Left renal cortex interstitium (tissue), 4 donors: ENCODE data around the gene ARHGAP18. TPM values are rescaled to one million over a fixed set of nuclear protein-coding genes. Genes with fewer than 3 reads are reported as not detected.

ENCODE experiments used
- DNase-seq, 4 donors: peaks; one replicate each; pipeline ENCODE4 v3.0.0-alpha.2; 2013; ENCODE audit warnings: low read depth in 4 of 4, low spot score in 2 of 4, missing footprints in 1 of 4
- polyA plus RNA-seq, 4 donors: library from polyadenylated mRNA; unstranded; fragments of 120-200 nt; gene quantifications; one replicate each; pipeline ENCODE4 v1.2.1, GENCODE V29; 2013; ENCODE audit not compliant: insufficient read length in 4 of 4

The ARHGAP18 gene
- polyA plus RNA-seq, 4 donors: 29.6 to 40.0 (median 36.0) TPM

DNA sequence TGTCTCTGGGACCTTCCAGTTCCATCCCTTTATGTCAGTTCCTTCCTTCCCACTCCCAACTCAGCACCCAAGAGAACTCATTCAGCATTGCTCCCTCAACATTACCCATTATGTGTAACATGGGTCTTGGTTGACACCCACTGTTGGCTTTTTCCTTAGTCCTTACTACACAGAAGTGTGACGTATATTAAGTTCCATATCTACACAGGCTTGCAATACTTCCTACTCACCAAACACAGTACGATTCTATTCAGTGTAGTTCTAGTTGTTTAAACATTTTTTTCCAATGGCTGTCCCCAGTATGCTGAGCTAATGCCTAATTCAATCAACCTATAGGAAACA lies 37.7 kb downstream of the ARHGAP18 start:
- no peak for DNase-seq

DNA sequence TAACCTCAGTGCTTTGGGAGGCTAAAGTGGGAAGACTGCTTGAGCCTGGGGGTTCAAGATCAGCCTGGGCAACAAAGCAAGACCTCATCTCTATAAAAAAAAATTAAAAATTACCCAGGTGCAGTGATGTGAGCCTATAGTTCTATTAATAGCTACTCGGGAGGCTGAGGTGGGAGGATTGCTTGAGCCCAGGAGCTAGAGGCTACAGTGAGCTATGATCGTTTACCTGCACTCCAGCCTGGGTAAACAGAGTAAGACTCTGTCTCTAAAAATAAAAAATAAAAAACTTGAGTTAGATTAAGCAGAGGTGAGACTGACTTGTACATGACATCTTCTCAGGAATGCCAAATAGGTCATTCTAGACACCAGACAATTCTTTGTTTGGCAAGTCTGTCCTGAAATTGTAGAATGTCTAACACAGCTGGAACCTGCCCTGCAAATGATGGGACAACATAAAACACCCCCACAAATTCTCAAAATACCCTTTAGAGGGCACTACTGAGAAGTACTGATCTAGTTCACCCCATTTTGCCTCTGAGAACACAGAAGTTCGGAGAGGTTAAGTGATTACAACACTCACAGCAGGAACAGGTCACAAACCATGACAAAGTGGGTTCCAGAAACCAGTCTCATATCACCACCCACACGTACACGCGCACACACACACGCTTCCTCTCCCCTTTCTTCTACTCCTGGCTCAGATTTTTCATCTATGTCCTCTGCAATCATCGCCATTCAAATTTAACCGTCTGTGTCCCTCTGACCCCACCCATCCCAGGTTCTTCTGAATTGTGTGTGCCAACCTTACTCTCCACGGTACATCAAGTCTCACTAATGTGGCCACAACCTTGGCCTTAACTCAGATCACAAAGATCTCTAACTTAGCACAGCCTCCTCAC lies 38.3 kb downstream of the ARHGAP18 start:
- DNase-seq: no peak

DNA sequence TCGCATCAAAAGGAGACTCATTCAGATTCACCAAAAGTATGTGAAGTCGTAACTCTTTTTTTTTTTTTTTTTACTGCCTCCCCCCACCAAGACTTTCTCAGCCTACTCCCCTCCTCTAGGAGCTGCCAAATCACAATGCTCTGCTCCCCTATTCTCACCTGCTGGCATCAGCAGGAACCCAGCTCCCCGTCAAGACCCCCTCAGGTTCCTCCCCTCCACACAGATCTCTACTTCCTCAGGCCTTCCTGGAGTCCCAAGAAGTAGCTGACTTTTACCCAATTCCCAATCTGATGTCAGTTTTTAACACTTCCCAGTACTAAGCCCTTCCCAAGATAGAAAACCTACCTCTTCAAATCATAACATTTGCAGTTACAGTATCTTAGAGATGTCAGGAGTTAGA lies 39.3 kb downstream of the ARHGAP18 start:
- no peak for DNase-seq

DNA sequence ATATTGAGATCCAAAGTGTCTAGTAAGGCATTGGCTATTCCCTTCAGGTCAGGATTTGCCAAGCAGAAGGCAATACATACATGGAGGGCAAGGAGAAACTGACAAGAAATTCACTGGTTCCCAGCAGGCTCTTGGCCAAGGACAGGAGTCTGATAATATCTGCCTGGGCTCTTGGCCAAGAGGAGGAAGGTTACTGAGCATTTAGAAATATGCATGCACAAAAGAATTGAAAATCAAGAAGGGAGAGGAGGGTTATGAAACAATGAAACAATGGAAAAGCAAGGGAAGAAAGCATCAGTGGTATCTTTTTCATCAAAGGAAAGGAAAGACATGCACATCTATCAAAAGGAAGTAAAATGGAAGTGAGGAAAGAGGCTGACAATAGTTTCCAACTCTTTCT lies 42.4 kb downstream of the ARHGAP18 start:
- no peak for DNase-seq

DNA sequence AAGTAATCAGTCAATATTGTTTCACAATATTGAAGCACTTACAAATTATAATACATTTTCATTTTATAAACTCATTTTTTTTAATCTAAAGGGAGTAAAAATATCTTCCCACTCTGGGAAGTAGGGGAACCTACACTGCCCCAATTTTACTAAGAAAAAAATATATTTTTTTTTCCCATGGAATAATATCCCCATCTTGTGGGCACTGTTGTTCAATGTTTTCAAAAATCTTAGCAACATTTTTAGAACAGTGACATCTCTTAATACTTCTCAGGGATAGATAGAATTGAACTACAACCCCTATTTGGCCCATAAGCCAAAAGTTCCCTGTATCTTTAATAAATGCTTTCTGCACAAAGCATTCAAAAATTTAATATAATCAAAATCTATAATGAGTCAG lies 42.9 kb downstream of the ARHGAP18 start:
- DNase-seq: no peak

DNA sequence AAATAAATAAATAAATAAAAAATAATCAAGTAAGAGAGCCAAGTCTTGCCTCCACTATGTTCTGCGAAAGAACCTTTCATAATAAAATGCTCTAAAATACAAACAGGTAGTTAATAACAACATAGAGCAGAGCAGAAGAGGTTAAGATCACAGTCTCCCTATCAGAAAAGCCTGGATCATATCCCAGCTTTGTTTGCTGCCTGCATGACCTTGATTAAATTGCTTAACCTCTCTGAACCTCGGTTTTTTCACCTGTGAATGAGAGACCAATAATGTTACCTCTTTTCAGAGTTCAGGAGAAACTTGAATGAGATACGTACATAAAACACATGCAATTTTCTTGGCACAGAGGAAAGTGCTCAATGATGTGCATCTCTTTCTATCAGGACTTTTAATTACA lies 44.4 kb downstream of the ARHGAP18 start:
- DNase-seq: no peak

DNA sequence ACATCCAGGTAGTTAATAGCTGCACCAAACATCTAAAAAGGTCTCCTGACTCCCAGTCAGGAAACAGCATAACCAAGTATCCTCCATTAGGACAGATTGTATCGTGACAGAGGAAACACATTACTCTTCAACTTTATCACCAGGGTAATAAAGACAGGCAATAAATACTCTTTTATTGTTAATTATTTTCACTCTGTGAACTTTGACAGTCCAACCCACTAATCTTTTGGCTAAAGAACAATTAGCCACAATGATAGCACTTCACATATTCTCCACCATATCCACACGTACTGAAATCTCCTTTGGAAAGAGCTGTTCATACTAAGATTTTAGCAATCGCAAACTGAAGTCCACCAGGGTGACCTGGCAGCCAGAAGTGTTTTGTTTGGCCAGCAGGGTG lies 46.4 kb downstream of the ARHGAP18 start:
- DNase-seq: no peak

DNA sequence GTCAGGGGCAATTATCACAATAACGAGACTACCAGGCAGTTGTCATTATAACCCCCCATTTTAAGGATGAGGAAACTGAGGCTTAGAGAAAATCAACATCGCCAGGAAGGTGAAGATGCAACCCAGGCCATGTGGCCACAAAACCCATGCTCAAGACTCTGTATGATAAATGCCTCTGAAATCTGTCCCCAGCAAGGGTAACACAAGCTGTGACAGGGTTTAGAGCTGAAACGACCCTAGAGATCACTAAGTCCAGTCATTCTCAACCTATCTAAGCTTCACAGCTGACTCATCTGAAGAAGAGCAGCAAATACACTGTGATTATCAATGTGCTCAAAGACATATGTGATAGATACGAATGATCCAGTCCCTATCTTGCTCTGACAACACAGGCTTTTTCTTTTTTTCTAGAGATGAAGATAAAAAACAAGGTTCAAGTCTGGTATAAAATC lies 47.0 kb downstream of the ARHGAP18 start:
- no peak for DNase-seq

DNA sequence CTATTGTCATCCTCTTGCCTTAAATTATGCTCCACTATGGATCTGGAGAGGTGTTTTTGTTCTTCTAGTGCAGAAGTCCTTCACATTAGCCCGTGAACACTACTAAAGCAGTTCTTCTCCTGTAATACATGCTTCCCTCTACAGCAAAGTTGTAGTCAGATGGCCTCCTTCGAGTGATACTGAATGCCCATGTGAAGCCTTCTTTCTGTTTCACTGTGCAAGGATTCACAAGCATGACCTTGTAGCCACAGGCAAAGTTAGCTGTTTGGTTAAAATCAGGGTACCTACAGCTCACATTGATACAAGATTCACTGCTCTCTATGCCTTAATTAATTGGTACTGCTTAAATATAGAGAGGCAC lies 47.6 kb downstream of the ARHGAP18 start:
- DNase-seq: no peak

DNA sequence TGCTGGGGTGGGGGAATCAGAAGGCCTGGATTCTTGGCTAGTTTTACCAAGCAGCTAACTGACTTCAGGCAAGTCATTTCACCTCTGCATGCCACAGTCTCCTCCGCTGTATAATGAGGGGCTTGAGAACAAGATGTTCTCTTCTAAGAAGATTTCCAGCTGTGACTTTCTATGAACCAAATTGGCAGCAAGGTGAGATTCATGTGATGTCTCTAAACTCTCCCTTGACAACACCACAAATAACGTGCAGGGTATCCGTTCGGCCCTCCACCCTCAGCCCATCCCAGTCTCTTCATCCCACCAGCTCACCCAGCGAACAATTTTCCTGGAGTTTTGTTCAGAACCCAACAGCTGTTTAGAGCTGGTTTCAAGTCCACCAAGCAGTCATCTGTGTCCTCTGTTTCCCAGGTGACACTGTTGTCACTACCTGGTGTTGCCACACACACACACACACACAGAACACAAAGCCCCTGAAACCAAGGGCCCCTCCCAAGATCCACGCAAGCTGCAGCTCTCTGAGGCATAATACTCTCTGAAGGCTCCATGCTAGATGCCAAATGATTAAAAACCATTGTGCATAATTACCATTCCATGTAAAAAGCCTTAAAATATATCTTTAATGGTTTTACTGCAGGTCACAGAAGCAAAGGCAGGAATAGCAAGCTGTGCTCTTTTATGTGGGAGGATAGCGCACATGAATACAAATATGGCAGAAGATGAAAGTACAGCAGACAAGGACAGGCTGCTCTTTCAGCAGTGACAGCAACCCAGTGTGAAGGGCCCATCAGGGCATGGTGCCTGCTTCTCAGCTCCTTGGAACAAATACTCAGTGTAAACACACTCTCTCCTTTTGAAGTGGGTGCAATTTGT lies 48.2 kb downstream of the ARHGAP18 start:
- DNase-seq: no peak

DNA sequence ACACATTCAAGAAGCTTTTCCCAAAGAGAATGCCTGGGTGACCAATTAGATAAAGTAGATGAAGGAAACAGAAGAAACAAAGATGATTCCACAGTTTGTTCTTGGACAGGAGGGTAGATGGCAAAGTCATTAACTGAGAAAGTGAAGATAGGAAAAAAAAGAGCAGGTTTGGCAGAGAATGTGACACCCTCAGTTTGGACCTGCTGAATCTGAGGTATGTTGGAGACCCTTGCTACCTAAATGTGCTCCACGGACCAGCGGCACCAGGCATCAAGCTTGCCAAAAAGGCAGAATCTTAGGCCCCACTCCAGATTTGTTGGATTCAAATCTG lies 49.7 kb downstream of the ARHGAP18 start:
- no peak for DNase-seq

DNA sequence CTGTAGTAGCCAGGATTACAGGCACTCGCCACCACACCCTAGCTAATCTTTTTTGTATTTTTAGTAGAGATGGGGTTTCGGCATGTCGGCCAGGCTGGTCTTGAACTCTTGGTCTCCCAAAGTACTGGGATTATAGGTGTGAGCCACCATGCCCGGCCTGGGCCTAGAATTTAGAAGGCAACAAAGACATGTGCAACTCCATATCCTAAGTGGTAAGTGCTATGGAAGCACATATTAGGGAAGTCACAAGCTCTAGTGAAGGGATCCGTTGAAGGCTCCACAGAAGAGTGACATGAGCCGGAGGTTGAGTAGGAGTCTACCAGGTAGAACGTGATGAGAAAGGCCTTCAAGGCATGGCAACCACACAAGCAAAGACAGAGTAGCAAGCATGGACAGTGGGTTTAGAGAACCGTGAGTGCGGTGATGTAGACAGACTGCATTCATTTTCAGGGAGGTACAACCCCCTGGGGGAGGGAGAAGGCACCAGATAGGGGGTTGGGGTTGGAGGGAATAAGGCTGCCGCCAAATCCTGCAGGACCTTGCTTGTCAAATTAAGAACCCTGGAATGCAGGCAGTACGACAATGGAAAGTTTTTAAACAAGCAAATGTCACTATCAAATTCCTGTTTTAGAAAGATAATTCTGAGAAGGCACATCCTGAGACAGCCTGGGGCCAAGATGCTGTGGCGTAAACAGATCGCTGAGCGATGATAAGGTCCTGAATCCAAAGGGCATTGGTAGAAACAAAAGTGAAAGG lies 50.2 kb downstream of the ARHGAP18 start:
- no peak for DNase-seq

DNA sequence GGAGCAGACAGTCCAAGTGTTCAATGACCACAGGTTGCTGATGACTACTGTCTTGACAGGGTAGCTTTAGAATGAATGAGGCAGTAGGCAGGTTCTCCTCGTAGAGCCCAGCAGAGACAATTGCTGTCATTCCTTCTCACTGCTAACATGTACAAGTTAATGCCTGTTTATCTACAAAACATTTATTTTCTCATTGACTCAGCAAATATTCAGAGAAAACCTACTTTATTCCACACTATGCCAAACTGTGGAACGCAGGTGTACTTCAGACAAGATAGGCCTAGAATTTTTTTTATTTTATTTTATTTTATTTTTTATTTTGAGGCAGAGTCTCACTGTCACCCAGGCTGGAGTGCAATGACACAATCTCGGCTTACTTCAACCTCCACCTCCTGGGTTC lies 50.8 kb downstream of the ARHGAP18 start:
- DNase-seq: no peak

DNA sequence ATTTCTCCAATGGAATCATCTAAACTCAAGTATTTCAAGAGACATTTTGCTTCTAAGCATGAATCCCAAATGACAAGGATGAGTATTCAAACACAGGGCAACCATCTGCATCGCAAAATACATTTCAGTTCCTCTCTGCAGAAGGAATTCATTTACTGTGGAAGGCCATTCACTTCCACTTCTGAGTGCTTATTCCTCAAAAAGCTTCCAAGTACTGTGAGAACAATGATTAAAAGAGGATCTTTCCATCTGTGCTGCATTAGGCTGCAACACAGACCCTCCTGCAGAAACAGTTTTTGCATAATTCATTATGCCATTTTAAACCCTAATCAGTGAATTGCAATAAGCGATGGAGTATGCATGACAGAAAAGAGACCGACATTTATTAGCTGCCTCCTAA lies 52.5 kb downstream of the ARHGAP18 start:
- no peak for DNase-seq

DNA sequence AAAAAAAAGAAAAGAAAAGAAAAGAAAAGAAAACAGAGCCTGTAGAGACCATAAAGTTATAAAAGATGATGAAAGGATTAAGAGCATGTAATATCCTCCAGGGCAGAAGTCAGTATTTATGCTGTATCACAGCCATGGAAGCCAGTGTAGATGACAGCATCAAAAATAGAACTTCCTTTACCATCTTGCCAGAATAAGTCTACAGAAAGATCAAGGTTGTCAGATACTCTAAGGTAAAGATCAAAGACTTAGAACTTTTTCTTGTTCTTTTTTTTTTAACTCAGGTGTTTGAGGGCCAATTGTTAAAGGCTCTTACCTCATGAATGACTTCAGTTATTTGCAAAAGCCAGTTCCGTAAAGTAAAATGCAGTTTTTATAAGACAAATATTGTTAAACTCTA lies 54.6 kb downstream of the ARHGAP18 start:
- DNase-seq: no peak

DNA sequence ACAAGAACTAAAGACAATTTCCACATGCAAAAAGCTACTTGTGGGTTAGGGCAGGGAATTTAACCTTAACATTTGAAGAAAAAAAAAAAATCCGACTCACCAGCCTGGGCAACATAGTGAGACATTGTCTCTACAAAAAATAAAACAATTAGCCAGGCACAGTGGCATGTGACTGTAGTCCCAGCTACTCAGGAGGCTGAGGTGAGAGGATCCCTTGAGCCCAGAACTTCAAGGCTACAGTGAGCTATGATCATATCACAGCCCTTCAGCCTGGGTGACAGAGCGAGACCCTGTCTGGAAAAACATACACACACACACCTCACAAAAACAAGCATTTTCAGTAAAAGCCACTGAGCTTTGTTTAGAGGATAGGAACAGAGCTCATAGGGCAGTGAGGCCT lies 56.2 kb downstream of the ARHGAP18 start:
- DNase-seq: no peak

DNA sequence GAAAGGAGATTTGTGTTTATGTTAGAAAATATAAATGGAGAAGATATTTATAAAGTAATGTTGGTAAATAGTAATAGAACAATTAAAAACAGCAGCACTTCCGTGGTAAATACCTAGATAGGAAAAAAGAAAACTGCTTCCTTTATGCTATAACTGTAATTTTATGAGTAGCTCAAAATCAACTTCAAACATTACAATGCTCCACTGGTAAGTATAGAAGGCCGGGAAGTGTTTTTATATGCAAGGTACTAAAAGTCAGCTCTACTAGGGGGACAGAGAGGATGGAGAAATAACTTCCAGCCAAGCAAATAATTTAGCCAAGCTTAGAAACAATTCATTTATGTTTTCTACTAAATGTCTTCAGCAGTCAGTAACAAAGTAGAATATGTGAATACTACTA lies 56.7 kb downstream of the ARHGAP18 start:
- DNase-seq: no peak

DNA sequence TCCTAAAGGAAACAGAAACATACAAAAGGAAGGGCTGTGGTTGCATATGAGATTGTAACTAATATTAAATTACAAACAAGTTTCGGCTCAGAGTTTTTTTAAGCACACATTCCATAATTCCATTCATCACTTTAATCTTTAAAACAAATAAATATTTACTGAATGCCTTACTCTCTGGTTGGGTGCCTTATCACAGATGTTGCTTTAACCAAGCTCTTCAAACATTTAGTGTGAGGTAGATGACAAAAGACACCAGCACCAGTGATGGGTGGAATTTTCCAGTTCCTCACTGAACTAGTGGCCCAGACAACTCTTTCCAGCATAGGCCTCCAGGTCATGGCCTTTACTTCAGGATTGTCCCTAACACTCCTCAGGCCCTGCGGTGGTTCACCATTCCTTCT lies 58.7 kb downstream of the ARHGAP18 start:
- DNase-seq: no peak

DNA sequence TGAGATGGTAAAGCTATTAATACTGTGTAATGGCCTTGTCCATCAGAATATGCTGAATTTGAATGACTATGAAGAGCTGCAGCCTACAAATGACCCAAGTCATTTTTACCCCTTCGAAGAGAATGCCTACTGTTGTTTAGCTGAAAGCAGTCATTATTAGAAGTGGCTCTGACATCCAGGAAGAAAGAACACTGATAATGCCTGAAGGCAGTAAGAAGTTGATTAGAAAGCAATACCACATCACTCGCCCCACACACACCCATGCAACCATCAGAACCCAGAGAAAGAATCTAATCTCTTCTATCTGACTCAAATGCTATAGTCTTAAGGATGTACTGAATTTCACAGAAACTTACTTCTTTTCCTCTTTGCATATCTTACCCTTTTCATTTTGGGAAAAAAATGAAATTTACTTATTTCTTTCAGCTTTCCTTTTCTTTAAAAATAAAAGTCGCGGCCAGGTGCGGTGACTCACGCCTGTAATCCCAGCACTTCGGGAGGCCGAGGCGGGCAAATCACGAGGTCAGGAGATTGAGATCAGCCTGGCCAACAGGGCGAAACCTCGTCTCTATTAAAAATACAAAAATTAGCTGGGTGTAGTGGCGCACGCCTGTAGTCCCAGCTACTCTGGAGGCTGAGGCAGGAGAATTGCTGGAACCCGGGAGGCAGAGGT lies 61.0 kb downstream of the ARHGAP18 start:
- DNase-seq: no peak

DNA sequence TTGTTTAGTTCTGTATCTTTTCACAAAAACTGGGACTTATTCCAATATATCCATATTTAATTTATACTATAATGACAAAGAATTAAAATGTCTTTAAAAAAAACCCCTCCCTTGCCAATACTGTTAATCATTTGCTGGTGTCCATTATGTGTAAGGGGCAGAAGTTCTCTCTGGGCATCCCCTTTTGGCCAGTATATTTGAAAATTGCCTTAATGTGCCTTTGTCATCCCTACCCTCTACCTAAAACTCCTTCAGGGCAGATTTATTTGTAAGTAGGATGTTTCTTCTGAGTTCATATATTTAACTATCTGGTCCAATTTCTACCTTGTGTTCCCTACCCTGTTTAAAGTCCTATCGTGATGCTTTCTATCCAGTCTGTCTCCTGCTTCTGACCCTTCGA lies 62.9 kb downstream of the ARHGAP18 start:
- DNase-seq: no peak

DNA sequence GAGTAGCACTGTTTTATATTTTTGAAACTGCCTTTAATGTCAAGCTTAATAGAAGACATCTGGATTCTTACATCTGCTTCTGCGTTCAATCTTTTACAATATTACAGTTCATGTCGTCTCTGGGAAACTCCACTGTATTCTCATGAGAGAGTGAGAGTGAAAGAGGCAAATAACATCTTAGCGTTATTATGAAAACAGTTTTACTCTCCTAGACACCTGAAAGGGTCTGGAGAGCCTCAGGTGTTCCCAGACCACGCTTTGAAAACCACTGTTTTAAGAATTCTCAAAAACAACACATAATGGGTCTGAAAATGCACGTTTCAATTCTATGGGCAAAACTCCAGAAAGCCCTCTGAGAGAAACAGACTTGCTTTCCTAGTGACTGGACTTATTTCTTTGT lies 63.3 kb downstream of the ARHGAP18 start:
- no peak for DNase-seq
